ENCODE data around the gene EIF5.

The EIF5 gene

GRCh38 chr14:103367995-103368394 lies 34.0 kb downstream of the EIF5 start:
- no peak for TF ChIP-seq POLR2A (IDR thresholded peaks at IDR 0.05; ENCODE audit: extremely low read depth, insufficient read length)
- TF ChIP-seq MYC (IDR thresholded peaks at IDR 0.05; ENCODE audit: low read depth, low read length), result no peak
- TF ChIP-seq MAX (IDR thresholded peaks at IDR 0.05; ENCODE audit: low read depth, low read length), result no peak
- TF ChIP-seq CTCF (IDR thresholded peaks at IDR 0.05; ENCODE audit: low read depth, low read length), result no peak
- DNase-seq (ENCODE audit: low read depth), result no peak
- H3K4me3 ChIP-seq (ENCODE audit: low read depth, low read length), result no peak overlapping the region

- no peak overlapping the region for H3K4me3 ChIP-seq (ENCODE audit: low read depth, low read length)
- DNase-seq (ENCODE audit: low read depth), result no peak
- TF ChIP-seq CTCF (IDR thresholded peaks at IDR 0.05; ENCODE audit: low read depth, low read length), result no peak
- no peak for TF ChIP-seq POLR2A (IDR thresholded peaks at IDR 0.05; ENCODE audit: extremely low read depth, insufficient read length)
- no peak for TF ChIP-seq MYC (IDR thresholded peaks at IDR 0.05; ENCODE audit: low read depth, low read length)
- no peak for TF ChIP-seq MAX (IDR thresholded peaks at IDR 0.05; ENCODE audit: low read depth, low read length)
These were observed 36.0 kb downstream of the EIF5 start for GRCh38 chr14:103370087-103370486.

- no peak for TF ChIP-seq MAX (IDR thresholded peaks at IDR 0.05; ENCODE audit: low read depth, low read length)
- TF ChIP-seq CTCF (IDR thresholded peaks at IDR 0.05; ENCODE audit: low read depth, low read length), result no peak
- TF ChIP-seq MYC (IDR thresholded peaks at IDR 0.05; ENCODE audit: low read depth, low read length), result no peak
- no peak for TF ChIP-seq POLR2A (IDR thresholded peaks at IDR 0.05; ENCODE audit: extremely low read depth, insufficient read length)
- no peak overlapping the region for H3K4me3 ChIP-seq (ENCODE audit: low read depth, low read length)
- DNase-seq (ENCODE audit: low read depth), result no peak
These were observed 38.0 kb downstream of the EIF5 start for GRCh38 chr14:103372017-103372416.

GRCh38 chr14:103372552-103373304 lies 38.7 kb downstream of the EIF5 start:
- peak; percentile 84 for DNase-seq (ENCODE audit: low read depth)

GRCh38 chr14:103374121-103374520 lies 40.1 kb downstream of the EIF5 start:
- H3K4me3 ChIP-seq (ENCODE audit: low read depth, low read length), result no peak overlapping the region
- TF ChIP-seq POLR2A (IDR thresholded peaks at IDR 0.05; ENCODE audit: extremely low read depth, insufficient read length) (no peak), MAX (IDR thresholded peaks at IDR 0.05; ENCODE audit: low read depth, low read length) (no peak), CTCF (IDR thresholded peaks at IDR 0.05; ENCODE audit: low read depth, low read length) (no peak), MYC (IDR thresholded peaks at IDR 0.05; ENCODE audit: low read depth, low read length) (no peak)
- DNase-seq (ENCODE audit: low read depth), result no peak

More at GRCh38 chr14:103372552-103373304, 38.7 kb downstream of the EIF5 start:
- TF ChIP-seq MYC (IDR thresholded peaks at IDR 0.05; ENCODE audit: low read depth, low read length) (no peak), CTCF (IDR thresholded peaks at IDR 0.05; ENCODE audit: low read depth, low read length) (no peak), MAX (IDR thresholded peaks at IDR 0.05; ENCODE audit: low read depth, low read length) (no peak), POLR2A (IDR thresholded peaks at IDR 0.05; ENCODE audit: extremely low read depth, insufficient read length) (no peak)
- H3K4me3 ChIP-seq (ENCODE audit: low read depth, low read length), result no peak overlapping the region
